Activated CD4-positive, alpha-beta T cell treated with anti-CD3 and anti-CD28 coated beads, Interleukin-2, amount 50 U/mL, for 1 hour (primary cell): ENCODE data around the gene MAMDC2.
"Not testable (repeated sequence)": the region's sequence is repeated elsewhere in the genome, so short reads cannot be mapped to it uniquely, and the experiment has no call there.

Experiments
- DNase-seq: peaks from one replicate; pipeline ENCODE4 v3.0.0-alpha.2; 2020

MAMDC2 gene

DNA sequence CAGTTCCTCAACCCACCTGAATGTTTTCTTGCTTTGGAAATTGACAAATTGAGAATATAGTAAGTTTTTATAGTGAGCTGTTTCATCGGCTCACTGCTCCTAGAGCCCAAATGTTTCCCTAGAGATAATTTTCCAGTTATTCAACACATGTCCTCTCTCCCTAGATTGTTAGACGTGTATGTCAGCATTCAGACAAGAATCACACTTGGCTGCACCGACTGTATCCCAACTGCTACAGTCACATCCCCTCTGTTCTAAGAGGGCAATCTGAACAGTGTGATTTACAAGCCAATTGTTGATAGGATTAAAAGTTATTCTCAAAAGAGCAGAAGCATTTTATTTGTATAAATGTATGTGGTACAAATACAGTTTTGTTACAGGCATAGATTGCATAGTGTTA lies 93.9 kb downstream of the MAMDC2 start:
- DNase-seq, result no peak

DNA sequence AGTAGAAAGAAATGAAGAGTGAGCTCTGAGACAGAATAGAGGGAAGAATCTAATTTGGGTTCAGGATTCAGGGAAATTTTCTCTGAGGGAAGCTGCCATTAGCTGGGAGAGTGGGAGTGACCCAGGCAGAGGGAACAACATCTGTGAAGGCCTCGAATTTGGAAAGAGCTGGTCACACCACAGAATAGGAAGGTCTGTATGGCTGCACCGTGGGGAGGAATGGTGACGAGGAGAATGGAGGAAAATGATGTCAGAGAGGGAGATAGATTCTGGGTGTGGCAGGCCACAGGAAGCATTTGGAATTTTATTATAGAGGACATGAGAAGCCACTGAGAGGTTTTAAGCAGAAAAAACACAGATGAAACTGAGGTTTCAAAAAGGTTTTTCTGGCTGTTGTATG lies 98.5 kb downstream of the MAMDC2 start:
- no peak for DNase-seq

DNA sequence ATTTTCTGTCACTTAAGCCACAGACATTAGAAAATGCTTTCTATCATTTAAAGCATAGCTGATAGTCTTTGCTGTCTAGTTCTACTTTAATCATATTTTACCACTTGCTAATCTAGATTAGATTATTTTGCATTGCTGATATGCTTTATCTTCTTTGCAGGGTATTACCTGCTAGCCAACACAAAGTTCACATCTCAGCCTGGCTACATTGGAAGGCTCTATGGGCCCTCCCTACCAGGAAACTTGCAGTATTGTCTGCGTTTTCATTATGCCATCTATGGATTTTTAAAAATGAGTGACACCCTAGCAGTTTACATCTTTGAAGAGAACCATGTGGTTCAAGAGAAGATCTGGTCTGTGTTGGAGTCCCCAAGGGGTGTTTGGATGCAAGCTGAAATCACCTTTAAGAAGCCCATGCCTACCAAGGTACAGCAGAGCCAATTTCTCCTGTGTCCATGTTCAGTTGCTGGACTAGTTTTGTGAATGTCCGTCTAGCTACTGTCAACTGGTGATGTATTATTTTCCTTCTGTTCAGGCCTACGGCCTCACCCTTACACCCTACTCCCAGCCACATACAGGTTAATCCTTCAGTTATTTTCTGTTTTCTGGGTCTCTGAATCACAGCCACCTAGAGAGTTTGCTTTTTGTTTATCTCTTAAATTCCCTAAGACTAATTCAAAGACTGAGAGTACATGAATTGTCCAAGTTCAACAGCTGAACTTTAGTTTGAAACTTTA lies 99.9 kb downstream of the MAMDC2 start:
- DNase-seq, result no peak

DNA sequence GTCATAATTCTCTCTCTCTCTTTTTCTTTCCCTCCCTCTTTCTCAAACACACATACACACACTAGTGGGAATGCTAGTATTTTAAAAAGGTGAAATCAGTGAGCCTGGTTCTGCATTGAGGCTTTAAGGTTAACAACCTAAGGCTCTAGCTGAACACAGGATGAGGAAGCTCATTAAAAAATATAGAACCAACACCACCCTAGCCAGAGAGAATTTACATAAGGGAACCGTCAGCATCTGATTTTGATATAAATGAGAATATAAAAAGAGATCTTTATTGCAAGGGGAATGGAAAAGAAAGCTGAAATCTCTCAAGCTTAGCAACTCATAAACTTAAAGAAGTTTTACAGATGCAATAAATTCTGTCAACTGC lies 100.5 kb downstream of the MAMDC2 start:
- no peak for DNase-seq

DNA sequence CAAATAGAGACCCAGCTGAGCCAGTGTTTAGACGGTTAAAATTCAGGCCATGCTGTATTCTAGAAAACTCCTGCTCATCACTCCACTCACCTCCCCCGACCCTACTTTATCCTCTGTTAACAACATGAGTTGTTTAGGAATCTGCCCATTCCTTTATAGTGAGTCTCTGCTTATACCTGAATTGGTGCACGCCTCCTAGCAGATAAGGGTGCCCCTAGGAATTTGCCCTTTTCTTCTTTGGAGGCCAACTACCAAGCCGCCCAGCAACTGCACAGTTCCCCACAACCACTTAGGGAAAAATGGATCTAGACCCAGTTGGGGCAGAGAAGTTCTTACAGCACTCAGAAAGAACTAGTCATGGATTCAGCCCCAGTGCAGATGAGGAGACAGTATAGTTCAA lies 102.3 kb downstream of the MAMDC2 start:
- DNase-seq, result no peak

DNA sequence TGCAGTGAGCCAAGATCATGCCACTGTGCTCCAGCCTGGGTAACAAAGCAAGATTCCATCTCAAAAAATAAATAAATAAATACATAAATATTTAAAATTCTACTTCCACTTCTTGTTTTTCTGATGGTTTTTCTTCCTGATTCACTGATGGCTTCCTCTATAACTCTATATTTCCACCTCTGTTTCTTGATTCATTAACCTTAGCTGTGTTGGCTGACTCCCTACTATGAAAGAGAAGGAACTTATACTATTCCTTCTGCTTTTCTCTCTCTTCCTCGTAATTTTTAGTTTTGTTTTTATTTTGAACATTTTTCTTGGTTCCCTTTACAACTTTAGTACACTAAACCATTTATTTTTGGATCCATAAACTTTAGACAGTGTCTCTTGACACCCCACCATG lies 103.5 kb downstream of the MAMDC2 start:
- no peak for DNase-seq

DNA sequence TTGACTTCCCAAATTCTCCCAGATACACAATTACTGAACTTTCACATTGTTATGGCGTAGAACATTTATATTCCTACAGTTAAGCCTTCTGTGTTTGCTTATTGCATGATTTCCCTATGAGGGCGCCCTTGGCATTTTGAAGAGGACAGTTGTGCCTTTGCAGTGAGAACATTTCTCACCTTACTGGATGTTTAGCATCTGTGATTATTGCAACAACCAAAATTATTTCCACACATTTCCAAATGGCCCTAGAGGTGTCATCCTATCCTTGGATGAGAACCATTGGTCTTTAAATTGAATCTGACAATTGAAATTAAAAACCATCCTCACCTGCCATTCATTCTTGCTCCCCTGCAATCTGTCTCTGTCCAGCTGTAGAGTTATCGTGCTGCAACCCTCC lies 104.0 kb downstream of the MAMDC2 start:
- DNase-seq, result no peak

DNA sequence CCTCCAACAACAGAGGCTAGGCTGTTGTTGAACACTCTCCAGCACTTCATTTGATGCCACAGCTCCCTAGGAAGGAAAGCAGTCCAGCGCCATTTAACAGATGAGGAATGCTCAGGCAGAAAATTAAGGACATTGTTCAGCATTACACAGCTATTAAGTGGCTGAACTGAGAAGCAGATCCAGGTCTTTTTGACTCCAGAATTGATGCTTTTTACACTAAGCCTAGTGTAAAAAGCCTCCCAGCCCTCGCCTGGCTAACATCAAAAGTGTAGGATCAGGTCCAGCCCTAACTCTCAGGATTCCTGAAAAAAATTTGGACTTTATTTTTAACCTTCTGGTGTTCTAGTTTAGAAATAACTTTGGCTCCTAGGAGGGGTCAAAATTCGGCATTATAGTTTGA lies 108.7 kb downstream of the MAMDC2 start:
- no peak for DNase-seq

DNA sequence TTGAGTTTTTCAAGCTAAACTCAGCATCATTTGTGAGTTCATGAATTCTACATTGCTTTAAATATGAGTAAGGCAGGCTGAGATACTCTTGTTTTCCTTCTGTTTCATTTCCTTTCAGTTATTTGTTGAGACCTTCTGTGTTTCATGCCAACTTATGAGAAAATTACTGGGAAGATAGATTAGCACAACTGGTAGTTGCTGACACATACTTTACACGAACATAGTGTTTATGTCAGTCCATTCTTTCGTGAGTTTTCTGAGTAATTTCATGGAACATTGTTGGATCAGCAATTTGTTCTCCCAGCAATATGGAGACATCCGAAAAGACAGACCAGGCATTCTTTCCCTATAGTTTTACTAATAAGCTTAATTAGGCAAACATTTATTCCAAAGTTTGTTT lies 113.1 kb downstream of the MAMDC2 start:
- no peak for DNase-seq

DNA sequence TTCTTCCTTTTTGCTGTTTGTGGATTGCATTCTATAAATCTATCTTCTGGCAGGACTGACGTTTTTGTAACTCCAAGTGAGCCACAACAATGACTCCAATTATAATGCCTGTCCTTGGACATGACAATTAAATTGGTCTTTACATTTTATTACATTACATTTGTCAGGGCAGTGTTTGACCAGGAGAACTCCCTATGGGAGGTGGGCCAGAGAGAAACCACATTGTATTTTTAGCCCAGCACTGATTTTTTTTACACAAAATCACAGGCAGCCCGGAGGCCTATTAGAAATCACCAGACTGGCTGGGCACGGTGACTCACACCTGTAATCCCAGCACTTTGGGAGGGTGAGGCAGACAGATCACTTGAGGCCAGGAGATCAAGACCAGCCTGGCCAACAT lies 116.0 kb downstream of the MAMDC2 start:
- no peak for DNase-seq

DNA sequence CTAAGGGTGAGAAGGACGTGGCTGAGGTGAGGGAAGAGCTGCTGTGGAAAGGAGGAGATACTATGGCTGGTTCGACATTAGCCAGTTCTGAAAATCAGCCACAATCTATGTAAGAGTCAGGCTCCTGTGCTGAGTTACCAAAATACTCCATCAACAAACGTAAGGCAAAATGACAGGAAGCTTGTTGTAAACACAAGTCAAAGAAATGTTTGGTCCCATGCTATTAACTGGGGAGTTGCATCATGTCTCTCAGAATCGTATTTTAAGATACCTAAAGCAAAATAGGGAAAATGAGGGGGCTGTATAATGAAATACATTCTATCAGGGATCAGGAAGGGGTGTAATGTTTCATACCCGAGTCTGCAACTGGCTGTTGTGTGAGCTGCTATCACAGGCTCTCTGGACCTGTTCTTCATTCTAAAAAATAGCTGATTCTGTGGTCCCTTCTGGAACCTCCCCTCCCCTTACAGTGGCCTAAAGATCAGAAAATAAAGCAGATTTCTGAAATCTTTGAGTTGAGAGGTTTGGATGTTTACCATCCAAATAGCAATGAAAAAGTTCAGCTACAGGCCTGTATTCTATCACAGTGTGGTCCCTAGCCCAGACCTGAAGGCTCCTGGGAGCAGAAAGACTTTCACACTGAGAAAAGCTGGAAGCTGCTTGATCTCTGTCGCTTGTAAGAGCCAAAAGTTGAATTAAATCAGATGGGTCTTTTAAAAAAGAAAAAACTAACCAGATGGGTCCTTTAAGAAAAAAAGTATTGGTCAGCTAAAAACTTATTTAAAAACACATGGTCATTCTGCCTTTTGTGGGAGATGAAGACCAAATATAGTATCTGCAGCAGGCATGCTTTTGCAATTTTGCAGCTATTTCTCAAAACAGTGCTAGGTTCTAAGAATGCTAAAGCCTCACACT lies 117.3 kb downstream of the MAMDC2 start:
- no peak for DNase-seq

DNA sequence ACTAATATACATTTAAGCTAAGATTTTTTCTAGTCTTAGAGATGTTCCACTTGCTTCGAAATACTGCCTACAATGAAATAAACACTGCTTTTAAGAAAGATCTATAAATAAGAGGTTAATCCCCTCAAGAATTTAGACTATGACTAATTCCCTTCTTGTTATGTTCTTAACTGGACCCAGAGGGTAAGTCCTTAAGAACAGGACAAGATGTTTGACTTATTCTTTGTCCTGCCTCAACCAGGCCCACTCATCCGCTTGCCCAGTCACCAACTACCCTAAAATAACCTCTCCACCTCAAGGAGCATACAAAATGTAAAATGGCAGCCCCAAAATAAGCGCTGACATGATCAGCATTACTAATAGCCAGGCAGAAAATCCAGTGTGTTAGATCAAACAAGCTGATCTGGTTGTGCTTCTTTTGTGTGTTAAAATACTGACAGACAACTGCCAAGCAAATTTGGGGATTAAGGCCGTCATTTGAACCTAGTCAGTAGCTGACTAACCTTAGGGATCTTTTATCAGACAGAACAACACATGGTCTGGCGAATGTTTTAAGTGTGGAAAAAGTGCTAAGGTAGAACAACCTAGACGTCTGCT lies 121.5 kb downstream of the MAMDC2 start:
- no peak for DNase-seq

DNA sequence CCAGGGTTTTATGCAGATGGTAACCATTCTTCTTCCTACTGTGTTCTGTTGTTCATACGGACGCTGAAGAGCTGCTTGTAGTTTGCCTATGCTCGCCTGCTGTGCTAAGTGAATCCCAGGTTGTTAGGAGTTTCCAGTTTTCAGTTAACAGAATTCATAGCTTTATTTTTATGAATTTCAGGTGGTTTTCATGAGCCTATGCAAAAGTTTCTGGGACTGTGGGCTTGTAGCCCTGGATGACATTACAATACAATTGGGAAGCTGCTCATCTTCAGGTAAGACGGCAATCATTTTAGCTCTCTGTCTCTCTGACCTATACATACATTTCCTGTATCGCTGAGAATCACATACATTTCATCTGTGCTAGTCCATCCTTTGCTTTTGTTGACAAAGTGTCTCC lies 124.9 kb downstream of the MAMDC2 start:
- DNase-seq, result no peak

DNA sequence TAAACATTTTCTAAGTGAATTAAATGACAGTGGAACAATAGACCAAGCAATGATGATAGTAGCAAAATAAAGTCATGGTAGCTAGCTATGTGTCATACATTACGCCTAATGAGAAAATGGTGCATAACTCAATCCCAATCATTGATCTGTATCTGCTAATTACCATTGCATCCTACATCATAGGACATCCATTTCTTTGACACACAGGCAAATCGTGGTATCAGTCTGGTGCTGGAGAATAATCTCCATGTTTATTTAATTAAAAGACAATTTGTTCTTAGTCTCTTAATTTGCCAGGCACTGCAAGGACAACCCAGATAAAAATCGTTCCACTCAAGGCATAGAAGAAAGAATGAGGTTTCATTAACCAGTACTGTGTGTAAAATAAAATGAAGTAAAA lies 125.6 kb downstream of the MAMDC2 start:
- no peak for DNase-seq

DNA sequence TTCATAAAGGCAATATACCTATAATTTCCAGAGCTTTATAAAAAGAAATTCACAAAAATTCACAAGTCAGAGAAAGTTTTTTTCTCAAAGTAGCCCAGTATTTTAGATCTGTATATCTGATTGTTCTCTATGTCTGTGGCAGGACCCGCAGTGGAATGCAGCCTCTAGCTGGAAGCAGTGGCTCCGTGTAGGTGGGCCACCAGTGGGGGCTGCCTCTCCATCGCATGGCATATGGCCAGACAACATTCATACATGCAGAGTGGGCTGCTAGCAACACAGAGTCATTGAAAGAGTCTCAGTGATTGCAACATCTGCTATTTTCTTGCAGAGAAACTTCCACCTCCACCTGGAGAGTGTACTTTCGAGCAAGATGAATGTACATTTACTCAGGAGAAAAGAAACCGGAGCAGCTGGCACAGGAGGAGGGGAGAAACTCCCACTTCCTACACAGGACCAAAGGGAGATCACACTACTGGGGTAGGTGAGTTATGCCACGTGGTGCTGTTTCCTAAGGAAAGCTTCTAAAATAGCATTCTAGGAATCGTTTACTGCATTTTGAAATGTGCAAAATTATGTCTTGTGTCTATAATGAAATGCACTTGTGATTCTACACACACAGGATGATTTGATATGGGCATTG lies 126.6 kb downstream of the MAMDC2 start:
- no peak for DNase-seq

DNA sequence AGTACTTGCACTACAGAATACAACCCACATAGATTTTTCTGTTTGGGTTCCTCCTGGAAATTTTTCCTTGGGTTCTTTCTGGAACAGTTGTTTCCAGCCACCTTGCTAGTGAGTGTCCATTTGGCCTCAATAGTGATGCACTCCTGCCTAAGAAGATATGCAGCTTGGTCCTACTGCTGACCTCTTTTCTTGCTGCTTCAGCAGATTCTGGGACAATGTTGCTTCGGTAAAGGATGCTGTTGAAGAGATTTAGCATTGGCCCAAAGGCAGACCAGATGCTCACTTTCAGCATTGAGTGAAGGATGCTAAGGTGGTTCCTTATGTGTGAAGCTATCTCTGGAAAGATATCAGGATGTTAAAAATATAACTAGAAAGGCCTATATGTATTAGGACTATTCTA lies 128.9 kb downstream of the MAMDC2 start:
- no peak for DNase-seq

DNA sequence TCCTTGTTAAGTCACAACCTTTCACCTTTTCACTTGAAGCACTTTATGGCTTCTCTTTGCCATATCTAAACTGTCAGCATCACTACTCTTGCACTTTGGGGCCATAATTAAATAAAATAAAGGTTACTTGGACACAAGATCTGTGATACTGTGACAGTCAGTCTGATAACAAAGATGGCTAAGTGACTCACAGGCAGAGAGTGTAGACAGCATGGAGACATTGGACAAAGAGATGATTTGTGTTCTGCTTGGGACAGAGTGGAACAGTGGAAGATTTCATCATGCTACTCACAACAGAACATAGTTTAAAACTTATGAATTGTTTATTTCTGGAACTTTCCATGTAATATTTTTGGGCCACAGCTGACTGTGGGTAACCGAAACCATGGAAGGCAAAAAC lies 133.5 kb downstream of the MAMDC2 start:
- no peak for DNase-seq

DNA sequence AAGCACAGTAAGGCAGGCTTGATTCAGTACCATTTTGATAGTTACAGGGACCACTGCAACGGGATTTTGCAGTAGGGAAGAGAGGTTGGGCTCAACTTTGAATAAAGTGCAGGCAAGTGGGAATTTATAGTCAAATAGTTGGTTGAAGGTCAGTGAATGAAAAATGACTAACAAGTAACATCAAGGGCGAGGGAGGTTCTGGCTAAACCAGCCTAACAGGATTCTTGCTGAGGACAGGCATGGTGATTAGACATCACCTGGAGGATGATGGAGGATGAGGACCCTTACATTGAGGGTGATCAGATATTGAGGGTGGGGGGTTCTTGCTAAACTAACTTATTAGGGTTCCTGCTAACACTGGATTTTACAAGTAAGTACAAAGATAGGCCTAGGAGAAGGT lies 149.1 kb downstream of the MAMDC2 start:
- DNase-seq, result no peak

DNA sequence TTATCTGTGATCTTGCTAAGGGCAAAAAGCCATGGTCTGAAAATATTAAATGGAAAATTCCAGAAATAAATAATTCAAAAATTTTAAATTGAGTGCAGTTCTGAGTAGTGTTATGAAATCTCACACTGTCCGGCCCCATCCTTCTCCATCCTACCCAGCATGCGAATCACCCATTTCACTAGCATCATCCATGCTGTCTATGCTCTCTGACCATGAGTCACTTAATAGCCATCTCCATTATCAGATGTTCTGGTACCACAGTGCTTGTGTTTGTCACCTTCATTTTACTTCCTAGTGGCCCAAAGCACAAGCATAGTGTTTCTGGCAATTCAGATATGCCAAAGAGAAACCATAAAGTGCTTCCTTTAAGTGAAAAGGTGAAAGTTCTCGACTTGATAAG lies 151.8 kb downstream of the MAMDC2 start:
- DNase-seq, result no peak

DNA sequence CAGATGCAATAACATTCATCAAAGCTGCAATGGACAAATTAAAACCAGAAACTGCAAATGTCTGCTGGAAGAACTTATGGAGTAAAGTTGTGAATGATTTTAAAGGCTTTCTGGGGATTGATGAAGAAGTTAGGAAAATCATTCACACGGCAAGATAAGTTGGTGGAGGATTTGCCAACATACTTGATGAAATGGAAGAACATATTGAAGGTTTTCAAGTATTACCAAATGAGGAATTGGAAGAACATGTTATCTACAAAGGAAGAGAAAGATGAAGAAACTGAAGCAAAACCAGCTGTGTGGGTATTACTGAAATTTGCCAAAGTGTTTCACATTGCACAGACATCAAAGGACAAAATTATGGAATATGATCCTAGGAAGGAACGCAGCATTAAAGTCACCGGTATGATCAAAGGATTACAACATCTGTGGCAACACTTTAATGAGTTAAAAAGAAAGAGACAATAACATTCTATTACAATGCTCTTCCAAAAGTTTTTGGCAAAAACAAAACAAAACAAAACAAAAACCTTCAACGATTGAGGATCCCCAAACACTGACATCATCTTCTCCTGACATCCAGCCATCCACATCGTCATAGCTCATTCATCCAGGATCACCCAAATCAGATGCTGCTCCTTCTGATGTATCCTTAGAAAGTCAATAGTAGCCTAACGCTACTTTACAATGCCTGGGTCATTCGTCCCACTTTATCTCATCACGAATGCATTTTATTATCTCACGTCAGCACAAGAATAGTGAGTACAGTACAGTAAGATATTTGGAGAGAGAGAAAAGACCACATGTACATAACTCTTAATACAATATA lies 153.8 kb downstream of the MAMDC2 start:
- no peak for DNase-seq

DNA sequence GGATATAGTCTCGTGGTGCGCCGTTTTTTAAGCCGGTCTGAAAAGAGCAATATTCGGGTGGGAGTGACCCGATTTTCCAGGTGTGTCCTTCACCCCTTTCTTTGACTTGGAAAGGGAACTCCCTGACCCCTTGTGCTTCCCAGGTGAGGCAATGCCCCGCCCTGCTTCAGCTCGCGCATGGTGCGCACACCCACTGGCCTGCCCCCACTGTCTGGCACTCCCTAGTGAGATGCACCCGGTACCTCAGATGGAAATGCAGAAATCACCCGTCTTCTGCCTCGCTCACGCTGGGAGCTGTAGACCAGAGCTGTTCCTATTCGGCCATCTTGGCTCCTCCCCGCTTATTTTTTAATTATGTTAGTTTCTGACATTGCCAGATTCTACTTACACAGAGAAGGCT lies 161.1 kb downstream of the MAMDC2 start:
- DNase-seq, result not testable (repeated sequence)

DNA sequence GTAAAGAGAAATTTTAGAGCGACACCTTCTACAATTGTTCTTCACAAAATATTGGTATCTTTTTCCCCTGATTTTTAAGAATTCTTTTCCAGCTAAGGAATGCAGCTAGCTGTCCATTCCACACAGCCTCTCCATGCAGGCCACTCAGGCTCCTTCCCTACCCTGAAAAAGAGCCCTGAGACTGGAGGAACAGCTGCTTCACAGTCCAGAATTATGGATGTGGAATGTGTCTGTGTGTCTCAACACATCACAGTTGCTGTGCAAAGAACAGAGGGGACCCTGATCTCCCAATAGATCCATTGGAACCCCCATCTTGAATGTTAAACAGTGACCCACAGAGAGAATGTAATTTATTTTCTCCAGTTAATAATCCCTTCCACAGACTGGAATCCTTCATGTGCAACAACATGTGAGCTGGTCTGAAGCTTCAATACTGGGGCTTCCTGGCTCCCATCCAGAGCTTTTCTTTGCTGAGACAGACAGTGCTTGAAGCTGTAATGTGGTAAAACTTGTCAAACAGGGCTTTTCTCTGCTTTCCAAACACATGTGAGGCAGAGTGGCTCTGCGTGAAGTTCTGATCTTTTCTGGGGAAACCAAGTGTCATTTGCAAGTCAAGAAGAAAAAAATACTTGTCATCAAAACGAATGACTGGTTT lies 161.8 kb downstream of the MAMDC2 start:
- DNase-seq, result no peak
